ENCODE results near the gene KLF9.
"Not testable (repeated sequence)": the region's sequence is repeated elsewhere in the genome, so short reads cannot be mapped to it uniquely, and the experiment has no call there.

Gene KLF9

DNA sequence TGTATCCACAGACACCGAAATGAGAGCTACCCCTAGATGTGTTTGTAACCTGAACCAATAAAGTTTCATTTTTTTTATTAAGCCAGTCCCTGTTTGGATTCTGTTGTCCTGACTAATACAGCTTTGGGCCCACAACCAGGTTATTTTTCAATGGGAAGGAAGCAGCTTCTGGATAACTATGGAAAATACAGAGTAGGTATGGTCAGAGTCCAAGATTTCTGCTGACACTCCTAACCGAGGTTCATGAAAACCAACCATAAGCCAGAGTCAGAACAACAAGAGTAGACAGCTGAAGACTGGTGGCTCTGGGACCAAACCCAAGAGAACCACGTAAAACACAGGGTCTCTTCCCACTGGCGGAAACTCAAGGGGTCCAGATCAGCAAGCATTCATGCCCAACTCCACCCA lies 10.8 kb downstream of the KLF9 start:
- DNase-seq, result no peak

DNA sequence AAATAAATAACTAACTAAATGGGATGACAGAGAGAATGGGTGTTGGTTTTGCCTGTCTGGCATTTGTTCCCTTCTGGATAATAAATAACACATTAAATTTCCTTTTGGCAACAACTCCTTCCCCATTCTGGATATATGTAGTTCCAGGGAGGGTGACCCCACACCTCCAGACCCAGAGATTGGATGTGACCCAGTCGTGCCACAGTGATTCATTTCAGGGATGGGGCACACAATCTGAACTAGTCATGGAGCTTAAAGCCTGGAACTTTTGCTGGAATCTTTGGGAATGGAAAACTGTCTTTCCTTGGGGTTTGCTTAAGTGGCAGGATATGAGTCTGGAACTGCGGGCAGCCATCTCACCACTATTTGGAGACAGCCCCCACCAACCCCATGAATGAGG lies 11.3 kb downstream of the KLF9 start:
- no peak for DNase-seq

DNA sequence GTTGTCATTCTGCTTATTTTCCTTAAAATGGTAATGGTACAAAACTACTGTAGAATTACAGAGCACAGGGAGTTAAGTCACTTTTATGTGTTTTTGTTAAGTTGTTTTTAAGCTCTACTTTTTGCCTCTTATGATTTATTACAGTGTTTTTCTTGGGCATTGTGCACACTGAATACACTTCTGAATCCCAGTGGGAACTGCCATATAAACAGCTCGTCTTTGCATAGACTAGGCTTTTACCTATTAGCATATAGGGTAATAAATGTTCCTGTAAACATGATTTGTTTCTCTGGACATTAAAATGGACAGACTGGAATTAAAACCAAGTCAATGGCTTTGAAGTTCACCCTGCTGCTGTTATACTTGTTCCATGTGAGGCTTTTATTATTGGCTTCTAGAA lies 12.2 kb downstream of the KLF9 start:
- no peak for DNase-seq

DNA sequence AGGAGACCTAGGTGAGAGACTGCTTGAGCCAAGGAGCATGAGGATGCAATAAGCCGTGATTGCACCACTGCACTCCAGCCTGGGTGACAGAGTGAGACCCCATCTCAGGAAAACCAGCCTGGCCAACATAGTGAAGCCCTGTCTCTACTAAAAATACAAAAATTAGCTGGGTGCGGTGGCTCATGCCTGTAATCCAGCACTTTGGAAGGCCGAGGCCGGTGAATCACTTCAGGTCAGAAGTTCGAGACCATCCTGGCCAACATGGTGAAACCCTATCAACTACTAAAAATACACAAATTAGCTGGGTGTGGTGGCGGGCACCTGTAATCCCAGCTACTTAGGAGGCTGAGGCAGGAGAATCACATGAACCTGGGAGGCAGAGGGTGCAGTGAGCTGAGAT lies 13.2 kb downstream of the KLF9 start:
- DNase-seq, result not testable (repeated sequence)

DNA sequence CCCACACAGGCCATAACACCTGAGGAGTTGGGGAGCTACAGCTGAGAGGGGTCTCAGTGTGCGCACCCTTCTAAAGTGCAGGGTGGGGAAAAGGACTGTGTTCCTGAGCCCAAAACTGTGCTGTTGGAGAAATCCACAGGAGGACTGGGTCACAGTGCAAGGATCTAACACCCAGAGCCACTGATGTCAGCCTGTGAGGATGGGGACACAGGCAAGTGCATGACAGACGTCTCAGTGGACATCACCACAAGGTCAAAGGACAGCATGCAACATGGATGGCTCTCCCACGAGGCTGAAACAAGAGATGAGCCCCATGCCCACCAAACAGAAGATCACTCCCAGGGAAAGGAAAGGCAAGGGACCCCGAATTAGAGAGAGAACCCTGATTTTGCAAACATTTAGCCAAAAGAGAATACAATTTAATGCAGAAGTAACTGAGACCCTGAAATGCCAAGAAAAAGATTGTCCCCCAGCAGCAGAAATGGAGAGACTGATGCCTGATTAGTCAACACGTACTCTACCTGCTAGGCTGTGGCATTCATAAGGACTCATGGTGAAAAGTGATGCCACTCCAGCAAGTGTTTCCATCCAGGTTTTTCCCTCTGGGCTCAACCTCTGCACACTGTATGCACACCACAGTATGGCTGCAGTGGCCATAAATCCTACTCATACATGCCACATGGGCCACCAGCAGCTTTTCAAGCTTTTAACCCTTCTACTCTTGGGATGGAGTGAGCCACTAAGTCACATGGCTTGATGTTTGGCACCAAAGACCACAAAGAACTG lies 14.2 kb downstream of the KLF9 start:
- no peak for DNase-seq

DNA sequence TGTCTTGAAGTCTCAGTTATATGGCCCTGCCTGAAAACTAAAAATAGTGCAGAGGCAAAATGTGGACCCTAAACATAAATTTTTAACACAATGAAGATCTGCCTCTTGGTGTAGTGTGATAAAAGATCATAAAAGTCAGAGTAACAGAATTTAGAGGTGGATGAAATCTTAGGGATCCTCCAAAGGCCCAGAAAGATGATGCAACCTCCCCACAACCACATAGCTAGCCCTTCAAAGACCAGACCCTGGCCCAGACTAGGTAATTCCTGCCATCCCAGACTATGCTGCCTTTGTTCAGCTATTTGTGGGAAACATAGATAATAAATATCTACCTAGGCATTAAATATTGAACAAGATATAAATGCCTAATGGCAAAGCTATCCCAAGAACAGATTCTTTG lies 15.3 kb downstream of the KLF9 start:
- DNase-seq, result no peak

DNA sequence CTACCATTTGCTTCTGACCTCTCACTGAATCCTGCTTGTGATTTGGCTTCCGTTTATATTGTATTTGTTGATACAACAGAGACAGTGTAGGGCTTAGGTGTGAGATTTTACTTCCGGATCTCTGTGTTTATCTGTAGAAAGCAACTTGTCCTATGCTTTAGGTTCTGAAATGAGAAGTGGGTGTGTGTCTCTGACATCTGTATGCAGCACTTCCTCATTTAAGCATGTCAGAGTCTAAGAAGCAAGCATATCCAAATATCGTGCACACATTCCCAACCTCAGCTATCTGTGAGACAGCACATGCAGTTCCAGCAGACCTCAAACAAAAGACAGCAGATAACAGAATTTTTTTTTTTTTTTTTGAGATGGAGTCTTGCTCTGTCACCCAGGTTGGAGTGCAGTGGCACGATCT lies 16.3 kb downstream of the KLF9 start:
- no peak for DNase-seq

DNA sequence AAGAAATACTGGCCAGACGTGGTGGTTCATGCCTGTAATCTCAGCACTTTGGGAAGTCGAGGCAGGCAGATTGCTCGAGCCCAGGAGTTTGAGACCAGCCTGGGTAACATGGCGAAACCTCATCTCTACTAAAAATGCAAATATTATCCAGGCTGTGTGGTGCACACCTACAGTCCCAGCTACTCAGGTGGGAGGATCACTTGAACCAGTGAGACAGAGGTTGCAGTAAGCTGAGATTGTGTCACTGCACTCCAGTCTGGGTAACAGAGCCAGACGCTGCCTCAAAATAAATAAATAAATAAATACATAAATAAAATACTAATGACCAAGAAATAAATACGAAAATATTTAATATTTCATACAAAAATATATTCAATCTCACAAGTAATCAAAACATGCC lies 18.8 kb downstream of the KLF9 start:
- no peak for DNase-seq

DNA sequence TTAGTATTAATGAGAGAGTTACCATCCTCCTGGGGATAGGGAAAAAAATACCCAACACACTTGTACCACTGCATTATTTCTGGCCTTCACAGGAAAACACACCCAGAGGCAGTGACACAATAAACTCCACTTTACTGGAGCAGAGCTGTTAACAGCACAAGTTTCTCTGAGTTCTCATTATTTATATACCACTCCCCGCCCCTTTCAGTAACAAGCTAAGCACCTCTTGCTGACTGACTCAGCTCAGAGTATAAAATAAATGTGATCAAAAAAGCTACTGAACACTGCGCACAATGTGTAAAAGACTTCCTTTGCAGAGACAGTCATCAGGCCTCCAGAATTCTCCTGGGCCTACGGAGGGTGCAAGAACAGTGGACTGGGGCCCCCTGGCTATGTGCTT lies 21.6 kb downstream of the KLF9 start:
- DNase-seq, result no peak

DNA sequence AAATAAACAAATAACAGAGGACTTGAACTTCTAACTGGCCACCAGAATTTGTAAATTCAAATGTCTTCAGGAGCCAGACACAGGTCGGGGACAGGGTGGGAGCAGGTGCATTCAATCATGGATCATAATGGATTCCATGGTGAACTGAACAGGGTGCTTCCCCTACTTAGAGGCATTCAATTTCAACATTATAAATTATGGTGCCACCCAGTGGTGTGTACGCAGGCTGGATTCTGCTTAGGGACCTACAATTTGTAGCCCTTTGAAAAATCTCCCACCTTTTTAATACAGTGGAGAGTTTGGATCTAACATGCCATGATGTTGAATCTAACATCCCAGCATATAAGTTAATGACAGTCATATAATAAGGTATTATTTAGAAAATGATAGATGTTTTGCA lies 22.3 kb downstream of the KLF9 start:
- no peak for DNase-seq

DNA sequence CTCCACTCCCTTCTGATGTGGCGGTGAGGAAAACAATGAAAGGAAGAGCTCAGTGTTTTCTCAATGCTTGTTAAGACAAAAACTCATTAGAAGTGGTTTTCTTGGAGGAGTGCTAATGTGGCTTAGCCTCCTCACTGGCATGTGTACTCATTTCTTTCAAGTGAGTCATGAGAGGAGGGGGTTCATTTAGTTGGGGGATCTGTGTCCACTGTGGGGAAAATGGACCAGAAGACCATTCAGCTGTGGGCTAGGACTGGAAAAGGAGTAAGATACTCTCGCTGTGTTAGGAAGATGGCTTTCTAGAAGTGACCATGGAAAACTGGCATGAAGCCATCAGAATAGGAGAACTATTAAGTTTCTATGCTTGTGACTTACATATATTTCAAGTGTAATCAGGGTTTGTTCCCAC lies 23.5 kb downstream of the KLF9 start:
- no peak for DNase-seq

DNA sequence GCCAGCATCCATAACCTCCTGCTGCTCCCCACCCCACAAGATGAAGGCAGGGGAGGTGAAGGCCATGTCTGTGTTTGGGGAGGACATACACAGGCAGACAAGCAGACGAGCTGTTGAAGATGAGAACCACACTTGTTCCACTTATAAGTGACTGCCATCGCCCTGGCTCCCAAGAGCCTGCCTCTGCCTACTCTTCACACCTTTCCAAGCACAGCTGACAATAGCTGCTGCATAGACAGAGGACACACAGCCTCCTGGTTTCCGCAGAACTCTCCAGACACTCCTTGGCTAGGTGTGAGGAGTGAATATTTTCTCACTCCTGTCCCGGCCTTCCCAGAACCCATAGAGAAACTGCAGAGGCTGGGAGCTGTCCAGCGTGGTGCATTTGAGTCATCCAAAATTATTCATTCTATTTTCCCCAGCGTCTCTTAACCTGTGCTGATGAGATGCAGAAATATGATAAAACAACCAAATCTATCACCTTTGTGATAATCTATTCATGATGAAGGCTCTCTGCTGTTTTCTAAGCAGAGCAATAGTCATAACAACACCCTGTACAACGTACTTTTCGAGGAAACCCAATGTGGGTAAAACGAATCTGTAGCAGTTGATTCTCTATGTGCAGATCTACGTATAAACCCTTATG lies 24.7 kb downstream of the KLF9 start:
- DNase-seq, result no peak

DNA sequence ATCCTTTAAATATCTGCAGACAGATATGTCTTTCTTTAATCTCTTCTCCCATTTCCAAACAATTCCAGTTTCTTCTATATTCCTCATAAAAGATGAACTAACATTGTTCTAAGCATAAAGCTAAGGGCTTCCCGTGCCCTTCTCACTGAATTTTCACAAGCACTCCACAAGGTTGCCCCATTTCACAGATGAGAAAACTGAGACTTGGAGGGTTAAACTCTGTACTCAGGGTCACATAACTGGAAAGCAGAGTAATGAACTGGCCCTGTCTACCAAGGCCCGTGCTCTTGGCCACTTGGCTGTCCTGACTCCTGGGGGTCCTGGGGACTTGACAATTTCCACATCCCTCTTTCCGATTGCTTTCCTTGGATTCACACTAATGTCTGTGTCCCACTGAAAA lies 25.3 kb downstream of the KLF9 start:
- no peak for DNase-seq

DNA sequence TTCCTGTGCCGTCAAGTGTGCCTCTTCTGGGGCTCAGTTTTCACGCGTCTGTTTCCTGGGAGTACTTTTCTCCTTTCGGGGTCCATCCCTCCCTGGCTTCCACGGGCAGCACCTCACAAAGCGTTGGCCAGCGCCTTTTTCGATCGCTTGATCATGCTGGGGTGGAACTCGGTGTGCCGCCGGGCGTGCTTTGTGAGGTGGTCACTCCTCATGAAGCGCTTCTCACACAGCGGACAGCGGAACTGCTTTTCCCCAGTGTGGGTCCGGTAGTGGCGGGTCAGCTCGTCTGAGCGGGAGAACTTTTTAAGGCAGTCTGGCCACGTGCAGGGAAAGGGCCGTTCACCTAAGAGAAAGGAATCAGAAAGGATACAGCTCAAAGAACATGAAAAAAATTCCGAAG lies 26.8 kb downstream of the KLF9 start:
- no peak for DNase-seq

DNA sequence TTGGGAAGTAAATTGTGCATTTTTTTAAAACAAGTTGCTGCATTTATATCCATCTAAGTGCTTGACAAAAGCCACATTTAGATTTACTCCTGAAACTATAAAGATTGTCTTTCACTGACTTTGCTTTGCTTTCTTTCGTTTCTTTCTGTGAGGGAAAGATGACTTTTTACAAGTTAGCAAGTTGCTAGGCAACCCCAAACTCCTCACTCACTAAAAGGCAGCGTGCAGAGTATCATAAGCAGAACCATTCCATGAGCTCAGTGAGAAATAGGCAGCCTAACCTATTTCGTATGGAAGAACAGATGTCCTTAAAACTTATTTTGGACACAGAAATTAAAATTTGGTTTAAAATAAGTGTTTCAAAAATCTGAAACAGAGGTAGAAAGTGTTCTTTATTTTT lies 29.0 kb downstream of the KLF9 start:
- DNase-seq, result no peak

DNA sequence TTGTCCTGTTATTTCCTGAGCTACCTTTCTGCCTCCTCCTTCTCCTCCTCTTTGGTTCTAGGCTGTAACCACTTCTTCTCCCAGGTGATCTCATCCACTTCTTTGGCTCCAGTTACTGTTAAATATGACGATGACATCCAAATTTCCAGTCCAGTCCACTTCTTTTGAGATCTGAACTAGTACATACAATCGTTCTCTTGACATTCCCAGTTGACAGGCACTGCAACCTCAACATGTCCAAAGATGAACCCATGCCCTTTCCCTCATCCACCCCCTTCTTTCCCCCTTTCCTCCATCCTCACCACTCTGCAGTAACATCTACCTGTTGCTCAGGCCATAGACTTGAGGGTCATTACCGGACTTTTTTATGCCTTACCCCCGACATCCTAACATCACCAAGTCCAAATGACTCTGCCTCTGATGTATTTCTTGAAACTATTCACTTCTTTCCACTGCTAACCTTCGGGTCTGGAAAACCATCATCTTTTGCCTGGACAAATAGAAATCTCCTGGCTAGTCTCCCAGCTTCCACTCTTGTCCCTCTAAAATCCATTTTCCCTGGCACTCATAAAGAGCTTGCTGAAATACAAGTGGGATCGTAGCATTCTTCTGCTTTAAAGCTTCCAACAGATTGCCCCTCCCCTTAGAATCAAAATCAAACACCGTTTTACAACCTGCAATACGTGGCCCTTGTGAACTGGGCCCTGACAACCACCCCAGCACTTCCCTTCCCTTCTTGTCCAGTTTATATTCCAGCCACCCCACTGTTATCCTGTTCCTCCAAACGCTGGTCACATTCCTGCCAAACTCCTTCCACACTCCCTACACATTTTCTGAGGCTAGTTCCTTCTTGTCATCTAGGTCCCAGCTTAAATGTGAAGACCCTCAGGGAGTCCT lies 31.5 kb downstream of the KLF9 start:
- DNase-seq, result no peak

DNA sequence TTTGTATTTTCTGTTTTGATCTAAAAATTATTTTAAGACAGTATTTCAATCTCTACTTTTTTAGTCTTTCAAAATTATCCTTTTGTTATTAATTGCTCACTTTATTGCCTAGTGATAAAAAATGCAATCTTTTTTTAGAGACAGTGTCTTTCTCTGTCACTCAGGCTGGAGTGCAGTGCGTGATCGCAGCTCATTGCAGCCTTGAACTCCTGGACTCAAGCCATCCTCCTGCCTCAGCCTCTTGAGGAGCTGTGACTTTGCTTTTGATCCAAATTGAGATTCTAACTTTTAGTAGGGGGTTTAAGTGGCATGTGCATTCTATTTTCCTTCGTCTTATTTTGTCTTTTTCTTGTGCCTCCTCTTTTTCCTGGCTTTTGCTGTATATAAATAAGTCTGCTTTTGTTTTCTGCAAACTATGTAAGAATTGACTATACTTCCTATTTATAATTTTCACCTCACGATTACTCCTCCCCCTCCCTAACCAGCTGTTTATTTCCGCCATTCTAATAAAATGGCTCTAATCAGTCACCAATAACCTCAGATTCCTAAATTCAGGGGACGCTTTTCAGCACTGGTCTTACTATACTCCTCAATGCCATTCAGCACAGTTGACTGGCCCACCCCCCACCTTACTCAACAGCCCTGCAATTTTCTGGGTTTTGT lies 32.3 kb downstream of the KLF9 start:
- DNase-seq, result no peak

DNA sequence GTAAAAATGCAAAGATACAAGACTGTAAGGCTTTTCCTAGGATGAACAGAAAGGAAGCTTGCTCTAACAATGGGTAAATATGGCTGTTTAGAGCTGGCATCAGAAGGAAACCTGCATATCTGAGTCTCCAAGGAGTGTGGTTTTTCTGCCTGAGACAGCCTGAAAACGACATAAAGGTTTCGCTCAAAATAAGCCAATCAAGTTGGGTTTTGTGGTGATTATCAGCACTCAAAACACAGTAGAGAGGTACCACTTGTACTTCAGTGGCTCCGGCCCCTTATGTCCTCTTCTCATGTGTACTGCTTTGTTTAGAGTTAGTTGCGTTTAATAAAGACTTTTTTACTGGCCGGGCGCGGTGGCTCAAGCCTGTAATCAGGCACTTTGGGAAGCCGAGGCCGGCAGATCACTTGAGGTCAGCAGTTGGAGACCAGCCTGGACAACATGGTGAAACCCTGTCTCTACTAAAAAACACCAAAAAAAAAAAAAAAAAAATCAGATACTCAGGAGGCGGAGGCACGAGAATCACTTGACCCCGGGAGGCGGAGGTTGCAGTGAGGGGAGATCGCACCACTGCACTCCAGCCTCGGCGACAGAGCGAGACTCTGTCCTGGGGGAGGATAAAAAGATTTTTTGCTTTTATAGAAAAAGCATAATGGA lies 39.4 kb downstream of the KLF9 start:
- no peak for DNase-seq

DNA sequence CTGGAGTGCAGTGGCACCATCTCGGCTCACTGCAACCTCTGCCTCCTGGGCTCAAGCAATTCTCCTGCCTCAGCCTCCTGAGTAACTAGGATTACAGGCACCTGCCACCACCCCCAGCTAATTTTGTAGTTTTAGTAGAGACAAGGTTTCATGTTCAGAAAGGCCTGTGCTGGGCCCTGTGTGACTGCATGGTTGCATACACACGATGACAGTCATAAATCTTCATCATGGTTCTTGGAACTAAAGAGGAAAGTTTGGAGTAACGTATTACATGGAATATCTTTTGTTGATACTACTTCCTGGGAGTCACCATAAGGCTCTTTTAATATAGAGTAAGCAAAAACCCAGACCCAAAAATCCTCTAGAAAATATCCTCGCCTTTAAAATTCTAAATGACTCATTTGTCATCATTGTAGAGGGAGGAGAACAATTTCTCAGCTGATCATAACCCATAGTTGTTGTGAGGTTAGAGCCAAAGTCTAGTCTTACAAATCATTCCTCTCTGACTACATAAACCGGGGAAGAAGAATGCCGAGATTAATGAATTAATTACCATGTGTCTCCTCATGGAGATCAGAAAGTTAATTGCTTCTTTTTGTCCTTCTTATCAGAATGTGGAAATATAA lies 47.0 kb downstream of the KLF9 start:
- no peak for DNase-seq

DNA sequence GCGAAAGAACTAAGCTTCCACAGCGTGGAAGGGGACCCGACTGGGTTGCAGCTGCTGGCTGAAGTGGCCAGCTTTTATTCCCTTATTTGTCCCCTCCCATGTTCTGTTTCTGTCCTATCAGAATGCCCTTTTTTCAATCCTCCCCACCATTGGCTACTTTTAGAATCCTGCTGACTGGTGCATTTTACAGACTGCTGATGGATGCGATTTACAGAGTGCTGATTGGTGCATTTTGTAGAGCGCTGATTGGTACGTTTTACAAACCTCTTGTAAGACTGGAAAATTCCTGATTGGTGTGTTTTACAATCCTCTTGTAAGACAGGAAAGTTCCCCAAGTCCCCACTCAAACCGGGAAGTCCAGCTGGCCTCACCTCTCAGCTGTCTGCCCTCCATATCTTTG lies 50.7 kb downstream of the KLF9 start:
- DNase-seq, result no peak

DNA sequence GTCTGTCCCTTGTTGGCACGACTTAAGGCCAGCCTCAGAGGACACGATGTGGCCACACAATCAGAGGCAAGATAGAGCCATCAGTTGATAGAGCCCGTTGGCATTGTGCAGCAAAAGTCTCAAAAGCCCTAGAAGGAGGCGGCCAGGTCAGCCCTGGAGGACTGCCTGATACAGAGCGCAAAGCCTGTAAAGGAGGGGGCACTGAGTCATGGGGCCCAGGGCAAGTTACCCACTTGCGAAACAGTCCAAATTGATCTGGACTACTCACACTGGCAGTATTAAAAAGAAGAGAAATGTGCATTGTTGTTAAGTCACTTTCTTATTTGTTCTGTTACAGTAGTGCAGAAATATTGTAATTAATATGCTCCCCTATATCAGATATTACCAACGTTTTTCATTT lies 51.5 kb downstream of the KLF9 start:
- DNase-seq, result no peak

DNA sequence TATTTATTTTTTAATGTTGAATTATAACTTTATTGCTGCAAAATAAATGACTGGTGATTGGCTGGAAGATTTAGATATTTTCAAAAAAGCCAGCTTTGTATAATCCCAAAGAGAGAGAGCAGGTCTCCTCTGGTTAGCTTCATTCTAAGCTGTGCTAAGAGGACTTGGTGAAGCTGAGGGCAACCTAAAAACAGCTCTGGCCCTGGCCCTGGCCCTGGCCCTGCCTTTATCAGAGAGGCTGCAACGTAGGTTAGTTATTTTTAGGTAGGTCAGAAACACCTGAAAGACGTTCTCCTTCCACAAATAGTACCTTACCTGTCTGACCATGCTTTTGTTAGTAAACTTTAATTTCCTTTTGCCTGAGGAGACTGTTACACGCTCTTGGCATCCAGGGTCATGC lies 58.7 kb downstream of the KLF9 start:
- no peak for DNase-seq
